Upper lobe of left lung (tissue), 6 donors: ENCODE measurements around the gene LHX5. TPM values are rescaled to one million over a fixed set of nuclear protein-coding genes. Genes with fewer than 3 reads are reported as not detected.
A peak's percentile ranks its signal among the peaks of the same experiment; 100 is the strongest.

Experiments used
- ATAC-seq, 2 donors: fragments of 200-7000 bp; cut with Tn5 transposase; one replicate each; pipeline ENCODE4 v1.9.1; 2022; ENCODE audit warnings: mild to moderate bottlenecking in 2 of 2, moderate library complexity in 2 of 2; ENCODE audit not compliant: low FRiP score in 2 of 2
- DNase-seq, 2 donors: peaks; one replicate each; pipeline ENCODE4 v3.0.0-alpha.2; 2019 to 2020
- H3K27ac ChIP-seq, 4 donors: fragments of 200-600 bp; sonication (generic); one replicate each; pipeline ENCODE4 v1.5.1; 2016 to 2019
- H3K27me3 ChIP-seq, 4 donors: fragments of 200-600 bp; sonication (generic); one replicate each; pipeline ENCODE4 v1.5.1; 2017 to 2019
- H3K36me3 ChIP-seq, 4 donors: fragments of 200-600 bp; sonication (generic); one replicate each; pipeline ENCODE4 v1.5.1; 2016 to 2019
- H3K4me1 ChIP-seq, 4 donors: fragments of 200-600 bp; sonication (generic); one replicate each; pipeline ENCODE4 v1.5.1; 2018 to 2019
- H3K4me3 ChIP-seq, 4 donors: fragments of 200-600 bp; sonication (generic); one replicate each; pipeline ENCODE4 v1.5.1; 2017 to 2019; ENCODE audit warnings: mild to moderate bottlenecking in 2 of 4, moderate library complexity in 1 of 4
- H3K9me3 ChIP-seq, 4 donors: fragments of 200-600 bp; sonication (generic); one replicate each; pipeline ENCODE4 v1.5.1; 2018 to 2019
- CTCF ChIP-seq, 6 experiments: fragments of 450-650 bp in 4 of 6; fragments of 200-600 bp in 2 of 6; sonication (generic) in 2 of 6; IDR thresholded peaks; one replicate each; pipeline ENCODE4 v1.5.1; 2016 to 2019; ENCODE audit warnings: antibody characterized with exemption in 6 of 6
- EP300 ChIP-seq, 4 donors: sonication (generic); formaldehyde crosslinking; IDR thresholded peaks; one replicate each; pipeline ENCODE4 v1.5.1; 2017; ENCODE audit warnings: antibody characterized with exemption in 4 of 4, control low read depth in 2 of 4
- POLR2A ChIP-seq, 4 donors: fragments of 450-650 bp; IDR thresholded peaks; one replicate each; pipeline ENCODE4 v1.5.1; 2016 to 2017; ENCODE audit warnings: antibody characterized with exemption in 4 of 4, mild to moderate bottlenecking in 2 of 4
- POLR2AphosphoS5 ChIP-seq, 2 donors: sonication (generic); formaldehyde crosslinking; IDR thresholded peaks; one replicate each; pipeline ENCODE4 v1.5.1; 2017; ENCODE audit warnings: antibody characterized with exemption in 2 of 2
- WGBS, 2 donors: methylation state at CpG; one replicate each; pipeline ENCODE4 v1.1.5; 2017 to 2018; 5-methylcytosine and 5-hydroxymethylcytosine counted together
- total RNA-seq, 6 donors: library from RNA; depleted of rRNA in 4 of 6; stranded (reverse); fragments of >200 nt in 4 of 6; gene quantifications; one replicate each; pipeline versions ENCODE4 v1.1.0 to v1.2.1, GENCODE V29; 2016 to 2021
- donor health status: DM: no; HTN: no; CAD: no; lungs with moderate emphysema.
- donor health status: DM: no; HTN: yes; CAD: no; lungs with severe emphysema.

Gene LHX5
- total RNA-seq, 6 donors from 2014 or later, result not detected

GRCh38 chr12:113469224-113469948 lies 2.3 kb downstream of the LHX5 start:
- Histone ChIP-seq H3K36me3 (no peaks in the 10 kb centered on the region), H3K4me3 (no peak overlapping the region), H3K9me3 (no peaks in the 10 kb centered on the region), H3K27ac (no peak overlapping the region), H3K4me1 (peaks cover 12 to 39% (median 17%) of the 10 kb centered on the region in 4 donors), H3K27me3 (peaks cover 0 to 90% (median 47%) of the 10 kb centered on the region in 4 donors)
- WGBS, 2 donors, result 4 to 10% methylated on average over 14 to 16 of the region's 17 CpGs
- TF ChIP-seq EP300 (IDR thresholded peaks at IDR 0.05) (no peak), POLR2AphosphoS5 (IDR thresholded peaks at IDR 0.05) (no peak), POLR2A (IDR thresholded peaks at IDR 0.05) (no peak), CTCF (IDR thresholded peaks at IDR 0.05) (no peak)
- no peak for ATAC-seq
- peak in 1 of 2 donors; percentile 79 for DNase-seq

- Histone ChIP-seq H3K9me3 (no peaks in the 10 kb centered on the region), H3K4me3 (peak overlapping the region in 1 of 4 donors; percentile 44), H3K27me3 (peaks cover 0 to 93% (median 51%) of the 10 kb centered on the region in 4 donors), H3K4me1 (peaks cover 12 to 47% (median 24%) of the 10 kb centered on the region in 4 donors), H3K27ac (no peak overlapping the region), H3K36me3 (no peaks in the 10 kb centered on the region)
- no peak for ATAC-seq
- TF ChIP-seq CTCF (IDR thresholded peaks at IDR 0.05) (no peak), POLR2A (IDR thresholded peaks at IDR 0.05) (no peak), POLR2AphosphoS5 (IDR thresholded peaks at IDR 0.05) (no peak)
- no peak for DNase-seq
- WGBS, 2 donors, result 3 to 9% methylated on average over 6 to 25 of the region's 38 CpGs
Observed at GRCh38 chr12:113468365-113469223, 3.1 kb downstream of the LHX5 start.

GRCh38 chr12:113467502-113468364 lies 3.9 kb downstream of the LHX5 start:
- Histone ChIP-seq H3K9me3 (no peaks in the 10 kb centered on the region), H3K36me3 (no peaks in the 10 kb centered on the region), H3K27ac (no peak overlapping the region), H3K4me3 (peak overlapping the region in 3 of 4 donors; percentile 27 to 44 (median 28)), H3K27me3 (peaks cover 0 to 96% (median 57%) of the 10 kb centered on the region in 4 donors), H3K4me1 (peaks cover 21 to 56% (median 32%) of the 10 kb centered on the region in 4 donors)
- 1% methylated on average over 34 to 38 of the region's 78 CpGs for WGBS, 2 donors
- TF ChIP-seq POLR2A (IDR thresholded peaks at IDR 0.05) (no peak), EP300 (IDR thresholded peaks at IDR 0.05) (no peak), POLR2AphosphoS5 (IDR thresholded peaks at IDR 0.05) (no peak), CTCF (IDR thresholded peaks at IDR 0.05) (no peak)
- peak in 1 of 2 donors; percentile 83 for DNase-seq
- ATAC-seq, result no peak

- Histone ChIP-seq H3K27ac (no peak overlapping the region), H3K4me1 (peaks cover 27 to 62% (median 38%) of the 10 kb centered on the region in 4 donors), H3K9me3 (no peaks in the 10 kb centered on the region), H3K36me3 (no peaks in the 10 kb centered on the region), H3K27me3 (peaks cover 0 to 93% (median 55%) of the 10 kb centered on the region in 4 donors), H3K4me3 (peak overlapping the region in 3 of 4 donors; percentile 27 to 44 (median 28))
- no peak for TF ChIP-seq CTCF (IDR thresholded peaks at IDR 0.05)
- no peak for TF ChIP-seq POLR2AphosphoS5 (IDR thresholded peaks at IDR 0.05)
- TF ChIP-seq POLR2A (IDR thresholded peaks at IDR 0.05), result no peak
- no peak for TF ChIP-seq EP300 (IDR thresholded peaks at IDR 0.05)
- ATAC-seq (no peak), DNase-seq (peak in 1 of 2 donors; percentile 81)
- WGBS, 2 donors, result 1 to 4% methylated on average over 7 to 21 of the region's 31 CpGs
Observed at GRCh38 chr12:113467142-113467501, 4.5 kb downstream of the LHX5 start.
